Measurements from ENCODE around the gene CMC4. TPM values are rescaled to one million over a fixed set of nuclear protein-coding genes. Genes with fewer than 3 reads are reported as not detected.

Gene CMC4
- polyA plus RNA-seq, 2 of the 4 experiments (the other 2 are of a cell fraction): 15.1 to 16.9 TPM

DNA sequence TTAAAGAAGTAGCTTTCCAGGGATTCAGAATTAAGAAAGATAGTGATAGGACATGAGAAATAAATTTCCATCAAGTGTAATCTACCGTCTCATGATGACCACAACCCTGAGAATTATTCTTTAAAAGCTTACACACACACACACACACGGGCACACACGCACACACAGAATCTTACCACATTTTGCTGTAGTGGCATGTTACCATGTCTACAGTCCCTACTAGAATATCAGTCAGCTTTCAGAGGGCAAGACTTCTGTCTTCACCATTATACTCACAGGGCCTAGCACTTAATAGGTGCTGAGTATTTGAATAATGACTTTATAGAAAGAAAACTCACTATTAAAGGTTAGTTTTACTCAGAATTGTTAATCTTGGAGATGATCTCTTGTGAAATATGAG is 15.4 kb downstream of the CMC4 start:
- no peak for FAIRE-seq
- ATAC-seq: no peak
- Histone ChIP-seq H3K27ac (no peak overlapping the region), H3K4me2 (no peak overlapping the region), H3K4me3 (no peak overlapping the region), H3K4me1 (peaks cover 29% of the 10 kb centered on the region), H3K9me3 (no peaks in the 10 kb centered on the region)
- WGBS (ENCODE audit: missing lambda C conversion rate): 96% methylated on average over 3 of the region's 3 CpGs
- TF ChIP-seq GATA3 (IDR thresholded peaks at IDR 0.05; ENCODE audit: borderline replicate concordance): no peak
- TF ChIP-seq, protein P1, sequence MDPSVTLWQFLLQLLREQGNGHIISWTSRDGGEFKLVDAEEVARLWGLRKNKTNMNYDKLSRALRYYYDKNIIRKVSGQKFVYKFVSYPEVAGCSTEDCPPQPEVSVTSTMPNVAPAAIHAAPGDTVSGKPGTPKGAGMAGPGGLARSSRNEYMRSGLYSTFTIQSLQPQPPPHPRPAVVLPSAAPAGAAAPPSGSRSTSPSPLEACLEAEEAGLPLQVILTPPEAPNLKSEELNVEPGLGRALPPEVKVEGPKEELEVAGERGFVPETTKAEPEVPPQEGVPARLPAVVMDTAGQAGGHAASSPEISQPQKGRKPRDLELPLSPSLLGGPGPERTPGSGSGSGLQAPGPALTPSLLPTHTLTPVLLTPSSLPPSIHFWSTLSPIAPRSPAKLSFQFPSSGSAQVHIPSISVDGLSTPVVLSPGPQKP (IDR thresholded peaks at IDR 0.05; ENCODE audit: low read depth, low read length): no peak
- TF ChIP-seq HOXA7 (CRISPR knock-in tag; IDR thresholded peaks at IDR 0.05): no peak
- no peak for TF ChIP-seq RCOR1 (IDR thresholded peaks at IDR 0.05; ENCODE audit: low read depth, low read length)
- TF ChIP-seq BHLHE40 (IDR thresholded peaks at IDR 0.05; ENCODE audit: low read depth, low read length): no peak
- no peak for TF ChIP-seq NFE2L2 (conservative IDR thresholded peaks at IDR 0.05; ENCODE audit: low read length)
- no peak for TF ChIP-seq KDM5A (IDR thresholded peaks at IDR 0.05)
- no peak for TF ChIP-seq MYC (IDR thresholded peaks at IDR 0.05; ENCODE audit: borderline replicate concordance, low read length)
- TF ChIP-seq RNF2 (IDR thresholded peaks at IDR 0.05; ENCODE audit: borderline replicate concordance, low read depth): no peak
- no peak for TF ChIP-seq FOXS1 (CRISPR knock-in tag; IDR thresholded peaks at IDR 0.05)
- no peak for TF ChIP-seq HDAC2 (IDR thresholded peaks at IDR 0.05)
- TF ChIP-seq CHD4 (IDR thresholded peaks at IDR 0.05; ENCODE audit: borderline replicate concordance): no peak
- TF ChIP-seq PHF8 (IDR thresholded peaks at IDR 0.05; ENCODE audit: borderline replicate concordance, low read depth): no peak
- no peak for TF ChIP-seq RARB (CRISPR knock-in tag; IDR thresholded peaks at IDR 0.05)
- TF ChIP-seq, protein P2, sequence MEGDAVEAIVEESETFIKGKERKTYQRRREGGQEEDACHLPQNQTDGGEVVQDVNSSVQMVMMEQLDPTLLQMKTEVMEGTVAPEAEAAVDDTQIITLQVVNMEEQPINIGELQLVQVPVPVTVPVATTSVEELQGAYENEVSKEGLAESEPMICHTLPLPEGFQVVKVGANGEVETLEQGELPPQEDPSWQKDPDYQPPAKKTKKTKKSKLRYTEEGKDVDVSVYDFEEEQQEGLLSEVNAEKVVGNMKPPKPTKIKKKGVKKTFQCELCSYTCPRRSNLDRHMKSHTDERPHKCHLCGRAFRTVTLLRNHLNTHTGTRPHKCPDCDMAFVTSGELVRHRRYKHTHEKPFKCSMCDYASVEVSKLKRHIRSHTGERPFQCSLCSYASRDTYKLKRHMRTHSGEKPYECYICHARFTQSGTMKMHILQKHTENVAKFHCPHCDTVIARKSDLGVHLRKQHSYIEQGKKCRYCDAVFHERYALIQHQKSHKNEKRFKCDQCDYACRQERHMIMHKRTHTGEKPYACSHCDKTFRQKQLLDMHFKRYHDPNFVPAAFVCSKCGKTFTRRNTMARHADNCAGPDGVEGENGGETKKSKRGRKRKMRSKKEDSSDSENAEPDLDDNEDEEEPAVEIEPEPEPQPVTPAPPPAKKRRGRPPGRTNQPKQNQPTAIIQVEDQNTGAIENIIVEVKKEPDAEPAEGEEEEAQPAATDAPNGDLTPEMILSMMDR (IDR thresholded peaks at IDR 0.05): no peak
- no peak for DNase-seq (ENCODE audit: low read depth in 1 of 2, low spot score in 1 of 2)
- ChIA-PET POLR2A (no interaction called here), CTCF (interaction anchor here (1.0 to 4.2 kb wide), 5 partner anchors 8 to 74 kb away, joined by 4 to 35 read pairs (median 4); no protein-coding TSS in a partner anchor)

DNA sequence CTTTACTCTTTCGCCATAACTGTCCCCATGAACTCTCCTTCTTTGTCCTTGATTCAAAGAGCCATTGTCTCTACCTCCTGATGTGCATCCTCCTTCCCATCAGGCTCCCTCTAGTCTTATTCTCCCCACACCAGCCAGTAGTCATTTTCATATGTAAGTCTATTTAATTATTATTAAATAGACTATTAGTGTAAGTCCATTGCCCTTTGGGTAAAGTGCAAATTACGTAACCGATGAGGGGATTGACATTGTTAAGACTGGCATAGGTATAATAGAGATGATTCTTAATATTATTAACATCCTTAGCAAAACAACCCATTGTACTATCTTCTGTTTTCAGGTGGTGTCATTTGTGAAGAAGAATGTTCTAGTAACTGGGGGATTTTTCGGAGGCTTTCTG is 16.7 kb downstream of the CMC4 start:
- no peak for TF ChIP-seq GATA3 (IDR thresholded peaks at IDR 0.05; ENCODE audit: borderline replicate concordance)
- TF ChIP-seq NR3C1 (IDR thresholded peaks at IDR 0.05): no peak
- TF ChIP-seq, protein P3, sequence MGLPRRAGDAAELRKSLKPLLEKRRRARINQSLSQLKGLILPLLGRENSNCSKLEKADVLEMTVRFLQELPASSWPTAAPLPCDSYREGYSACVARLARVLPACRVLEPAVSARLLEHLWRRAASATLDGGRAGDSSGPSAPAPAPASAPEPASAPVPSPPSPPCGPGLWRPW (IDR thresholded peaks at IDR 0.05): no peak
- no peak for TF ChIP-seq JUNB (IDR thresholded peaks at IDR 0.05)
- no peak for TF ChIP-seq CEBPB (IDR thresholded peaks at IDR 0.05)
- TF ChIP-seq FOSB (CRISPR knock-in tag; IDR thresholded peaks at IDR 0.05): no peak
- no peak for TF ChIP-seq MAFK (IDR thresholded peaks at IDR 0.05; ENCODE audit: partially characterized antibody)
- no peak for TF ChIP-seq ZSCAN20 (CRISPR knock-in tag; IDR thresholded peaks at IDR 0.05)
- no peak for TF ChIP-seq CBX8 (IDR thresholded peaks at IDR 0.05)
- TF ChIP-seq ZC3H11A (IDR thresholded peaks at IDR 0.05): no peak
- no peak for TF ChIP-seq CHD4 (IDR thresholded peaks at IDR 0.05; ENCODE audit: borderline replicate concordance)
- no peak for TF ChIP-seq HOXA7 (CRISPR knock-in tag; IDR thresholded peaks at IDR 0.05)
- POLR2A ChIA-PET: no interaction called here
- Histone ChIP-seq H3K4me1 (peaks cover 29% of the 10 kb centered on the region), H3K4me2 (no peak overlapping the region), H3K9me3 (no peaks in the 10 kb centered on the region), H3K27ac (no peak overlapping the region), H3K4me3 (no peak overlapping the region)
- DNase-seq (ENCODE audit: low read depth in 1 of 2, low spot score in 1 of 2) (no peak), ATAC-seq (no peak), FAIRE-seq (no peak)
- 97% methylated on average over 4 of the region's 4 CpGs for WGBS (ENCODE audit: missing lambda C conversion rate)
- CTCF ChIA-PET: interaction anchor here (0.7 to 1.2 kb wide), 2 partner anchors 9 to 66 kb away, joined by 3 to 4 read pairs; no protein-coding TSS in a partner anchor

All from A549 (cell line).